ENCODE results near the gene DLG5.

The DLG5 gene, protein sequence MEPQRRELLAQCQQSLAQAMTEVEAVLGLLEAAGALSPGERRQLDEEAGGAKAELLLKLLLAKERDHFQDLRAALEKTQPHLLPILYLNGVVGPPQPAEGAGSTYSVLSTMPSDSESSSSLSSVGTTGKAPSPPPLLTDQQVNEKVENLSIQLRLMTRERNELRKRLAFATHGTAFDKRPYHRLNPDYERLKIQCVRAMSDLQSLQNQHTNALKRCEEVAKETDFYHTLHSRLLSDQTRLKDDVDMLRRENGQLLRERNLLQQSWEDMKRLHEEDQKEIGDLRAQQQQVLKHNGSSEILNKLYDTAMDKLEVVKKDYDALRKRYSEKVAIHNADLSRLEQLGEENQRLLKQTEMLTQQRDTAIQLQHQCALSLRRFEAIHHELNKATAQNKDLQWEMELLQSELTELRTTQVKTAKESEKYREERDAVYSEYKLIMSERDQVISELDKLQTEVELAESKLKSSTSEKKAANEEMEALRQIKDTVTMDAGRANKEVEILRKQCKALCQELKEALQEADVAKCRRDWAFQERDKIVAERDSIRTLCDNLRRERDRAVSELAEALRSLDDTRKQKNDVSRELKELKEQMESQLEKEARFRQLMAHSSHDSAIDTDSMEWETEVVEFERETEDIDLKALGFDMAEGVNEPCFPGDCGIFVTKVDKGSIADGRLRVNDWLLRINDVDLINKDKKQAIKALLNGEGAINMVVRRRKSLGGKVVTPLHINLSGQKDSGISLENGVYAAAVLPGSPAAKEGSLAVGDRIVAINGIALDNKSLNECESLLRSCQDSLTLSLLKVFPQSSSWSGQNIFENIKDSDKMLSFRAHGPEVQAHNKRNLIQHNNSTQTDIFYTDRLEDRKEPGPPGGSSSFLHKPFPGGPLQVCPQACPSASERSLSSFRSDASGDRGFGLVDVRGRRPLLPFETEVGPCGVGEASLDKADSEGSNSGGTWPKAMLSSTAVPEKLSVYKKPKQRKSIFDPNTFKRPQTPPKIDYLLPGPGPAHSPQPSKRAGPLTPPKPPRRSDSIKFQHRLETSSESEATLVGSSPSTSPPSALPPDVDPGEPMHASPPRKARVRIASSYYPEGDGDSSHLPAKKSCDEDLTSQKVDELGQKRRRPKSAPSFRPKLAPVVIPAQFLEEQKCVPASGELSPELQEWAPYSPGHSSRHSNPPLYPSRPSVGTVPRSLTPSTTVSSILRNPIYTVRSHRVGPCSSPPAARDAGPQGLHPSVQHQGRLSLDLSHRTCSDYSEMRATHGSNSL (N-terminal part only)

GRCh38 chr10:77926566-77927401, at the start of gene DLG5:
Gene DLG5, minus strand, starts transcription at chr10:77926755. Its CDS starts 235 bp downstream, at chr10:77926520.
- peak; percentile 30 for DNase-seq

DNA sequence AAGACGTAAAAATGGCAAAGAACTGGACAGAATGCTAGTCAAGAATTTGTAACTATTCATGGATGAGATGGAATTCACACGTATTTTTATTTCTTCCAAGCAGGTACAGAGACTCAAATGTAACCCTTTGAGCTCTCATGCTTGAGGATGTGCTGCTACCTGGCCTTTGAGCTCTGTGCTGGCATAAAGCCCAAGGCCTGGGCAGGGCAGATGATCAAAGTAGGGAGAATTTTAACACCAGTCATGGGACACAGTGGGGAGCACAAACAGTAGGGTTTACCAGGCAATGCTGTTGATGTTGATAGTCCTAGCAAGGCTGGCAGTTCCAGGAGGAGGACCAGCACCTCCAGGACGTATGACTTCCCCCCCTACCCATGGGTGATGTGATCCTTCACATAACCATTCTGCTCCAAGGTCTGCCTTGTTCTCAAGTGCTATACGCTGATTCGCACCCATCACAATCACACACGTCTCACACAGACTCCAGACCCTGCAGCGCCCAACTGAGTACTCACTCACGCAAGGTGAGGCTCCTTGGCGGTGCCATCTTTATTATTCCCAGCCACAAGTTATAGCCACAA, 48.6 kb upstream of the DLG5 start:
- no peak for DNase-seq

DNA sequence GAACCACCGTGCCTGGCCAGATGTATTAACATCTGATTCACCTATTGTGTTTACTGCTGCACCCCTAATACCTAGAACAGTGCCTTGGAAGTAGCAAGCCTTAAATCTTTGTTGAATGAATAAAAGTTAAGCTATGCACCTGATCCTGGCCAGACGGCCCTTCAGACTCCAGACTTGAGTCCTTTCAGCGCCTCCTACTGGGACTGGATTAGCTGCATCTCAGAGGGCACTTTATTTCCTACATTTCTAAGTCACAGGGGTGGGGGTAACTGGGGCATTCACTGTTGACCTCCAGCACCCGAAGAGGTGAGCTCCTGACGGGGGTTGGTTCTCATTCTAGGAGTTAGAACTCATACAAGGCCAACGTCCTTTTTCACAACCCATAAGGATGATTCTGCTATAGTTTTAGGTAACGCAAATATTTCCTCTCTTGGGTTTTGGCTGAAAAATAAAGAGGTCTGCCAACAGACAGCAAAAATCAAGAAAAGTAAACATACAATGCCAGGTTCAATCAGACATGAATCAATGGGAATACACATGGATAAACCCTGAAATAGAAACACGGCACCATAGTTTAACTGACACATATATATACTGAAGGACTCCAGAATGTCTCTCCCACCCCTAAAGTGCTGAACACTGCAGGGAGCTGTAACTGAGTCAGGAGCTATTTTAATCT, 48.0 kb upstream of the DLG5 start:
- no peak for DNase-seq

DNA sequence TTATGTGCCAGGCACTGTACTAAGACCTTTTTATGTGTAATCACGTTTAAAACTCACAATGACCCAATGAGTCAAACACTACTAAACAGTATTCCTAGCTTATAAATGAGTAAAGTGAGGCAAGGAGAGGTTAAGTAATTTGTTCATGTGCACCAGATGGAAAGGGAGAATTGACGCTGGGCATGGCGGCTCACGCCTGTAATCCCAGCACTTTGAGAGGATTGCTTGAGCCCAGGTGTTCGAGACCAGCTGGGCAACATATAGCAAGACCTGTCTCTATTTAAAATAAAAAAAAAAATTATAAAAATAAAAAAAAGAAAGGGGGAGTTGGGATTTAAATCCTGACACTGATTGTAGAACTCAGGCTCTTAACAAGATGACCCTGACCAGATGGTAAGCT, 46.7 kb upstream of the DLG5 start:
- no peak for DNase-seq

- no peak for DNase-seq
These were observed 45.6 kb upstream of the DLG5 start for GRCh38 chr10:77972148-77972547.

DNA sequence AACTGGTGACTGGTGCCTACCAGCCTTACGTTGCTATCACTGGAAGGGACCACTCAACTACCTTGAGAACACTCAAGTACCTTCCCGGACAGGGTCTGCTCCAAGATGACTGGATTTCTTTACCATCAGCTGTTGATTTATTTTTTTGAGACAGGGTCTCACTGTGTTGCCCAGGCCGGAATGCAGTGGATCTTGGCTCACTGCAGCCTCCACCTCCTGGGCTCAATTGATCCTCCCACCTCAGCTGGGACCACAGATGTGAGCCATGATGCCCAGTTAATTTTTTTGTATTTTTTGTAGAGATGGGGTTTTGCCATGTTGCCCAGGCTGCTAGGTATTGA, 45.2 kb upstream of the DLG5 start:
- DNase-seq: no peak

DNA sequence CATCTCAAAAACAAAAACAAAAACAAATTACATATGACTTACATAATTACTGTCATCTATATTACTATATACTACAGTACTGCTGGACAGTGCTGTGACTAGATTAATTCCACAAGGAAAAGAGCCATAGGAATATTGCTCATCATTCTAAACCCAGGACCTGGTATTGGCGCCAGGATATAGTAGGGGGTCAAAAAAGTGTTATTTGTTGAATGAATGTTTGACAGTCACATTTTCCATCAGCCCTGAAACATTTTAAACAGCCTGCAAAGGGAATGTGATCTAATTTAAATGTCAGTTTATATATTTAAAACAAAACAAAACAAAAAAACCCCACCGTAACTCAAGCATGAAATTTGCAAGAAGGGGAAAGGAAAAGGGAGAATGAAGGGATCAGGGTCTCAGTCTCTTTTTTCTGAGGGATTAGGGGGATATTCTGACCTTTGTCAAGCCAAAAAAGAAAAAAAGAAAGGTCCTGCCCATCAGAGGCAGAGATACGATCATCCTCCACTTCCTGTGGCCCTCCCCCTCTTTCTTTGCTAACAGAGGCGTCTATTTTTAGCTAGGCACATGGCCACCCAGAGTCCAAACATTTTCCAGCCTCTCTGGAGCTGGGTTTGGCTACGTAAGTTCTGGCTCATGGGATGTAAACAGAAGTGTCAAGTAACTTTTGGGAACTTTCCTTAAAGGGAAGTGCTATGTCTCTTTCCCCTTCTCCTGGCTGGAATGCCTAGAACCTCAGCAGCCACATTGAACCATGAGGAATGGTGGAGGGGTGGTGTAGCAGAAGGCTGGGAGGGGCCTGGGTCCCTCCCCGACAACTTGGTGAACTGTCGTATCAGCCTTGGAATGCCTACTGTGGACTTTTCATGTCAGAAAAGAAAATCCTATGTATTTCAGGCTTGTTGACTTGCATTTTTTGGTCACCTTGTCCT, 44.6 kb upstream of the DLG5 start:
- no peak for DNase-seq

DNA sequence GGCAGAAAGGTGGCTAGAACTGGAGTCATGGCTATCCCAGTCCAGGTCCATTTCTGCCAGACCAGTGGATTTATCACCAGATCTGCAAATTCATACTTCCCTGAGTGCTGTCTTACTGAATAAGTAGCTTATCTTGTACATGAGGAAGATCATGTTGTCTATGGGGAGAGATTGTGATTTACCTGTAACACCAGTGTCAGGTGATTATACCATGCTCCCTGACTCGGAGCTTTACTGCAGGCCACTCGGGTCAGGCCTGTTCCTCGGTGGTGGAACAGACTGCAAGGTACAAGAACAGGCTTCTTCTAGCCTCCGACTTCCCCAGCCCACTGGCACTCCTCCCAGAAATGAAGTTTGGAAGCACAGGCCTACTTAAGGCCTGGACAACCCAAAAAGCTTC, 42.6 kb upstream of the DLG5 start:
- no peak for DNase-seq

DNA sequence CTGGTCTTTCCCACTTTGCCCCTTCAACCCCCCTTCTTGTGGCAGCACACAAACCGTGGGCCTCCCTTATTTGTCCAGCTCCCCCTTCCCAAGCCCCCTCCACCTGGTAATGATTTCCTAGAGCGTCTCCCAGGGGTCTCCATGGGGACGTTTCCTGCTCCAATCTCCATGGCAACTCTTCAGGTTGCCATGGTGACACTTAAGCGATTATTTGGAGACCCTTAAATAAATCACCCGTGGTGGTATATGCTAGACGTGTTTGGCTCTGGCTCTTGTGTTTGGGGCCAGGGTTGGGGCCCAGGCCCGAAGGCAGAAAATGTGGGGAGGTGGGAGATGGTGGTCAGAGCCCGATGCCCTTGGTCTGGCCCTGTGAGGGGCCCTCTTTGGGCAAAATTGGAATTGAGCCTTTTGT, 41.1 kb upstream of the DLG5 start:
- DNase-seq: no peak

GRCh38 chr10:77965294-77965693, 38.7 kb upstream of the DLG5 start:
- DNase-seq: no peak

GRCh38 chr10:77964811-77965210, 38.3 kb upstream of the DLG5 start:
- no peak for DNase-seq

DNA sequence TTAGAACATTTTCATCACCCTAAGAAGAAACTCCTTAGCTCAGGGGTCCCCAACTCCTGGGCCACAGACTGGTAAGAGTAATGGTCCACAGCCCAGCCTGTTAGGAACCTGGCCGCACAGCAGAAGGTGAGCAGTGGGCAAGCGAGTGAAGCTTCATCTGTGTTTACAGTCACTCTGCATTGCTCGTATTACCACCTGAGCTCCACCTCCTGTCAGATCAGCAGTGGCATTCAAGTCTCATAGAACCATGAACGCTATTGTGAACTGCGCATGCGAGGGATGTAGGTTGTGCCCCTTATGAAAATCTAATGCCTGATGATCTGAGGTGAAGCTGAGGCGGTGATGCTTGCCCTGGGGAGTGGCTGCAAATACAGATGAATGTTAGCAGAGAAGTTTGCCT, 37.3 kb upstream of the DLG5 start:
- no peak for DNase-seq

DNA sequence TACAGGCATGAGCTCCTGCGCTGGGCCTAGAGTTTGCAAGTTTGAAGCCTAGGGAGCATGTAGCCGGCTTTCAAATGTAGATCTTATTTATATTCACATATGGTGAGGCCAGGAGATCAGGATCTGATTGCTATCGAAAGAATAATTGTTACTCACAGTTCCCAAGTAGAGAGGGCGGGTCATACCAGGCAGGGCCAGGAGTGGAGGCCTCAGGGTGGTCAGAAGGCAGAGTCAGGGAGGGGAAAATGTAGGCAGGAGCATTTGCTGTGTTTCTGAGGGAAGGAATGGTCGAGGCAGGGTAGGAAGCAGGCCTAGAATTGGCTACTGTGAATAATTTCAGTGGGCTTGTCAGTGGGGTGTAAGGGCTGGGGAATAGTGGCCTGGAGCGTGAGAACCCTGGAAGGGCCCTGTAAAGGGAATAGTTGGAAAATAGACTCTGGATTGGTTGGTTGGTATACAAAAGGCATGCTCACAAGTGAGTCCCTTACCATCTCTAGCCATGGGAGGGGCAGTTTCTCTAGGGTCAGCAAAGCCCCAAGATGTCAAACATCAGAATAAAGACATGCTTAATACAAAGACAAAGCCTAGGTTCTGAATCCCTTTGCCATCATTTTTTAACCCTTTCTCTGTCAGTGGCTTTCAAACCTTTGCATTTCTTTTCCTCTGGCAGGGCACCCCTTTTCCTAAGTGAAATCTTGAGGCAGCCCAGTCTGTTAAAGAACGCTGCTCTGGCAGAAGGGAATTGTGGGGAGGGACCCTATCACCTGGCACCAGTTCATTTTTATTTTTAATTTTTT, 36.0 kb upstream of the DLG5 start:
- no peak for DNase-seq

- DNase-seq: no peak
These were observed 35.1 kb upstream of the DLG5 start for GRCh38 chr10:77961668-77962067.

DNA sequence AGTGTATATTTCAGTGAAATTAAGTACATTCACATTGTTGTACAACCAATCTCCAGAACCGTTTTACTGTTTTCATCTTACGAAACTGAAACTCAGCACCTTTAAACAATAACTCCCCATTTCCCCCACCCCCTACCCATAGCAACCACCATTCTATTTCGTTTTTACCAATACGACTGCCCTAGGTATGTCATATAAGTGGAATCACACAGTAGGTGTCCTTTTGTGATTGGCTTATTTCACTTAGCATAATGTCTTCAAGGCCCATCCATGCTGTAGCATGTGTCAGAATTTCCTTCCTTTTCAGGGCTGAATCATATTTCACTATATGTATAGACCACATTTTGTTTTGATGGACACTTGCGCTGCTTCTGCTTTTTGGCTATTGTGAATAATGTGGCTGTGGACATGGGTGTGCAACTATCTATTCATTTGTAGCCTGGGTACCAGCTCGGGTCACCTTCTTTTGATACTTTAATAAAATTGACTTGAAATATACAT, 34.3 kb upstream of the DLG5 start:
- no peak for DNase-seq

GRCh38 chr10:77959887-77960455, 33.4 kb upstream of the DLG5 start:
- DNase-seq: no peak

DNA sequence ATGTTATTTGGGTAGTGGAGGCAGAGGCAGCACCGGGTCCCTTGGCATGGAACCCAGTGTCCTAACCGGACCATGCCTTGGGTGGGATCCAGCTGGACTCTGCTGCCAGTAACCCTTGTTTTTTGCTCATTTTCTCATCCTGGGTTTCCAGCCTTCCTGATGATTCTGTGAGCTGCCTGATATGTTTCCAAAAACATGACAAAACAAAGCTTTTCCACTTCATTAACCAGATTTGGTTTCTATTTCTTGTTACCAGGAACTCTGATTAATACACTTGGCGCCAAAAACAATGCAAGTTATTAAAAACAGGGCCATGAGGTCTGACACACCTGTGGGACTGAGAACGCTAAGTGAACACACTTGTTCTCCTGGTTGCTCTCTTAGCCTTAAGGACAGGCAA, 32.8 kb upstream of the DLG5 start:
- no peak for DNase-seq

- DNase-seq: no peak
These were observed 28.6 kb upstream of the DLG5 start for GRCh38 chr10:77955136-77955535.

- DNase-seq: no peak
These were observed 22.6 kb upstream of the DLG5 start for GRCh38 chr10:77949167-77949566.

All from activated CD4-positive, CD25-positive, alpha-beta regulatory T cell treated with anti-CD3 and anti-CD28 coated beads, Interleukin-2, amount 50 U/mL, for 72 hours (primary cell).